ENCODE data around the gene MPZL2.
A peak's percentile ranks its signal among the peaks of the same experiment; 100 is the strongest.

Gene MPZL2

DNA sequence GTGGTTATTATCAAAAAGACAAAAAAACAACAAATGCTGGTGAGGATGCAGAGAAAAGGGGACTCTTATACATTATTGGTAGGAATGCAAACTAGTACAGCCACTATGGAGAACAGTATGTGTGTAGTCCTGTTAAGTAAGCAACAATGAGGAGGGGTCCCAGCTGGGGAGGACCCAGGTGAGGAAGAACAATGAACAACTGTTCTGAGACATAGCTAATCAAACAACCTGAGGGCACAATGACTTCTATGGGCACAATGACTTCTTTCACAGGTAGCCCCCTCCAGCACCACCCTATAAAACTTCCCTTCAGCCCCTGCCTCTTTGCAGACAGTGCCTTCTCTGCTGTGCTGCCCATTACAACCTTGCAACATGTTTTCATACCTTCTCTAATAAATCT, 44.9 kb downstream of the MPZL2 start:
- DNase-seq (ENCODE audit: low spot score): no peak

DNA sequence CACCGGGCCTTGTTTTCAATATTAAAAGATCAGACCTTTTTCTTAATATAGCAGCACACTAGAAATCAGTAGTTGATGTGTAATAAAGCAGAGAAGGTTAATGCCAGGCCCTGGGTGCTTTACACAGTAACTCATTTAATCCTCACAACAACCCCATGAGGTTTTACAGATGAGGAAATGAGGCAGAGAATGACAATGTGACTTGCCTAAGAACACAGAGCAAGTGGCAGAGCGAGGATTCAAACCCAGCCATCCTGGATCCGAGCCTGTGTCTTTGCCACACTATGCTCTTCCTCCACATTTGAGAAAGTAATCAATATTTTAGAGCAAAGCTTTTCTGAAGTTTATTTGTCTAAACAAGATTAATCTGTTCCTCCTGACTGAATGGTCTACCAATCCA, 46.5 kb downstream of the MPZL2 start:
- DNase-seq (ENCODE audit: low spot score): no peak

DNA sequence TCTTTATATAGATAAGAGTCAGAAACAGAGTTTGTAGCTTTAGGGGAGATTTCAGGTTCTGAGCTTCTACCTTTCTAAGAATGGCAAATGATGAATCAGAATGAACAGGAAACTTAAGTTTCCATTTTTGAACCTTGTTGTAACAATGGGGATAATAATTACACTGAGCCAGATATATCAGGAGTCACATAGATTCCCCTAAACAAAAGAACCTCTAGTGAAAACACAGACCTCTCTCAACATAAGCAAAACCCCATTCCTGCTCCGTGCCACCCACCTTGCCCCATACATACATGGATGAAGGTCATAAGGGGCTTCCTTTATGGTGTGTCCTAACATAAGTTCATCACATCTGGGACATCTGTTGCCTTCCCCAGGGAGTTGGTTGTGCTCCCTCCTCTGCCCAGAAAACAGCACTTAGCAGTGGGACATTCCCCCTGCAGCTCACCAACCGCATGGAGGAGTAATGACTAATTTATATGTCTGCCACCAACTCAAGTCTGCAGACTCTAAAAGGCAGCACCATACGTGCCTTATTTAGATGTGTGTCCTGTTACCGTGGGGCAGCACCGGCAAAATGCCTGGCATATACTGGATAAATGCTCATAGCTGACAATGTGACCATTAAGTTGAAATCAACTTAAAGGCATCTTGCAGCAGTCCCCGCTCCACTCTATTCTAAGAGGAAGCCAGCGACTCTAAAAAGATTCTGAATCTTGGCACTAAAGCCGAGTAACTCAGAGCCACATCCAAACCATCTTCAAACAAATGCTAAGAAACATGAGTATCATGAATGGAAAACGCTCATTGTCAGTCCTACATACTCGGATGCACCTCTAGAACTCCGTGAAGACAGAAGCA, 47.2 kb downstream of the MPZL2 start:
- DNase-seq (ENCODE audit: low spot score): no peak

DNA sequence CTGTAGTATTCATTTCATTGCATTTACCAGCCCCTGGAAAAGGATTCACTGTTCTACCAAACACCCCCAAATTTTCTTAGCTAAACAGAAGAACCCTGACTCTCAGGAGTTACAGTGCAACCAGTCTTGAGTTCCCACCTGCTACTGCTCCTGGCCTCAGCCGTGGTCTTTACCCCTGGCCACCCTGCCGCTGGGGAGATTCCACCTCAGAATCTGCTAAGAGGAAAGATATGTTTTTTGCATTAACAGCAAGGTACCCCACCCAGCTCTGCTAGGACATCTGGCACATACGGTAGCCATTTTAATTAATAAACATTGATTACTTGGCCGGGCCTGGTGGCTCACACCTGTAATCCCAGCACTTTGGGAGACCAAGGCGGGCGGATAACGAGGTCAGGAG, 48.3 kb downstream of the MPZL2 start:
- DNase-seq (ENCODE audit: low spot score): no peak

DNA sequence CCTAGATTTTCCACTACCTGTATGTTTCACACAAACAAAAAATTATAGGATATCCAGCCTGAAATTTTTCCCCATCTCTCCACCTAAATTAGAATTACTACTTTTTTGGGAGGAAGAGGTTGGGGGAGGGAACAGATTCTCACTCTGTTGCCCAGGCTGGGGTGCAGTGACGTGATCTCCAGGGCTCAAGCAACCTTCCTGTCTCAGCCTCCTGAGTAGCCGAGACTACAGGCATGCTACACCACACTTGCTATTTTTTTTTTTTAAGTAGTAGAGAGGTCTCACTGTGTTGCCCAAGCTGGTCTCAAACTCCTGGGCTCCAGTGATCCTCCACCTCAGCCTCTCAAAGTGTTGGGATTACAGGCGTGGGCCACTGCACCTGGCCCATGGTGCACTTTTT, 48.8 kb downstream of the MPZL2 start:
- no peak for DNase-seq (ENCODE audit: low spot score)

DNA sequence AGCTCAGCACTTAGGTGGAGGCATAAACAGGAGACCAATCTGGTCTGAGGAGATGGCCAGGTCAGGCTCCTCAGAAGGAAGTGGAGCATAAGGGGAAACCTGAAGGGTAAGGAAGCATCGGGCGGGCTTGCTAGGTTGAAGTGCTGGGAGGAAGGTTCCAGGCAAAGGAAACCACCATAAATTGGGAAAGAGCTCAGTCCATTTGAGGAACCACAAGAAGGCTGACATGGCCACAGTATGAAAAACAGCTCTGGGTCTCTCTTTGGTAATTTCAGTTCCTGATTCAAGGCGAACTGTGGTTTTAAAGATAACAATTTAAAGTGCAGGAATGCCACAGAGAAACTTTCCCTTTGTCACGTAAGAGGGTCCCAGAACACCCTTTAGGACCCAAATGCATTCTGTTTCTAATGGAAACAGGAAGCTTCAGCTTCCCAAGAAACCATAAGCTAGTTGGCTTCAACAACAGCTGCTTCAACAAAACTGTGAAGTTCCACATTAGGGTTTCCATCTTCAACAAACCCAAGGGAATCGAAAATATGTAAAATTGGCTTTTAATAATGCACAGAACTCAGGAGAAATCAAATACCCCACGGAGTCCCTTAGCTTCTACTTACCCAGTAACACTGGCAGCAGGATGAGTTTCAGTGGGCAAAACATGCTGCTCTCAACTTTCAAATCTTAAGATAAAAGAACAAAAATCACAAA, 49.7 kb downstream of the MPZL2 start:
- no peak for DNase-seq (ENCODE audit: low spot score)

DNA sequence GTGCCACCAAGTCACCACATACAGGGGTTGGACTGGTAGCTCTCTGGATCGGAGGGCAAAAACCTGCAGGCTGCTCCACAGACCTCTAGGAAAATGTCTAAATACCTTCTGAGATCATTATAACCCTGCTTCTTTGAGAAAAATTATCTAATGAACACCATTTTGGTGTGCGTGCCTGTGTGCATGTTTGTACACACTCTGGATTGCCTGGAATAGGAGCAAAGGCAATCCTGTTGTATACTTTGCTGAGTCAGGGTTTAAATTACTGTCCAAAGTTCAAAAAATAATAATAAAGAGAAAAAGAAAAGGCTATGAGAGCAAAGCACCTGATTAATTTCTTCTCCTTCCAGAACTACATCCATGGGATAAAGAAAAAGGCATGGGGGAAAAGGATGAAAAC, 50.3 kb downstream of the MPZL2 start:
- DNase-seq (ENCODE audit: low spot score): no peak

DNA sequence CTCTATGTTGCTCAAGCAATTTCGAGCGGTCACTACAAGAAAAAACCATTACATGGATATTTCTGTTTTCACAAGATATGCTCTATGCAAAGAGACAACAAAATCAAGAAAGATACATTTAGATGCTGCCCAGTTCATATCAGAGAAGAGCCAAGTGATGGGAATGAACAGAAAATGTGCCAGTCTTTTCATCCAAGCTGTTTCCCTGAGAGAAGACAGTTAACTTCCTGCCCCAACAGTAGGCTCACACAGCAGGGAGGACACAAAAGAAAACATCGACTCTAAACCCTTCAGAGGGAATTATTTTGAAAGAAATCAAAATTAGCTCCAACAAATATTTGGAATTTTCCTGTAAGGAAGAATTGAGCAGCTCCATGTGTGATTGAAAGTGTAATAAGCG, 50.9 kb downstream of the MPZL2 start:
- no peak for DNase-seq (ENCODE audit: low spot score)

DNA sequence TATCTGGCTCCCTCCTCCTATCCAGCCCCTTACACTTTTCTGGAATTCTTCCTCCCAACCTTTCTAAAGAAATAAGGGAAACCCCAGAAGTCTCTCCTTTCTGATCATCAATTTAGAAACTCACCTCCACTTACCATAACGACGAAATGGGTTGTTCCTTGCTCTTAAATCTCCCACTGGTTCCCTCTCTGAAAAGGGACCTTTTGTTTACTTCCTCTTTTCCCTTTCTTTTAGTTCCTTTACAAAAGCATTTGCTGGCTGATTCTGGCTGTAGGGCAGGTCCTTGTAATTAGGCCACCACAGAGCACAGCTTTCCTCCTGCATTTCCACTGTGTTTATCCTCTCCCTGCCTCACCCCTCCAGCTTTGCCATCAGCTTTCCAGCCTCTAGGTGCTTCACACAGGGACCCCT, 51.3 kb downstream of the MPZL2 start:
- DNase-seq (ENCODE audit: low spot score): no peak

DNA sequence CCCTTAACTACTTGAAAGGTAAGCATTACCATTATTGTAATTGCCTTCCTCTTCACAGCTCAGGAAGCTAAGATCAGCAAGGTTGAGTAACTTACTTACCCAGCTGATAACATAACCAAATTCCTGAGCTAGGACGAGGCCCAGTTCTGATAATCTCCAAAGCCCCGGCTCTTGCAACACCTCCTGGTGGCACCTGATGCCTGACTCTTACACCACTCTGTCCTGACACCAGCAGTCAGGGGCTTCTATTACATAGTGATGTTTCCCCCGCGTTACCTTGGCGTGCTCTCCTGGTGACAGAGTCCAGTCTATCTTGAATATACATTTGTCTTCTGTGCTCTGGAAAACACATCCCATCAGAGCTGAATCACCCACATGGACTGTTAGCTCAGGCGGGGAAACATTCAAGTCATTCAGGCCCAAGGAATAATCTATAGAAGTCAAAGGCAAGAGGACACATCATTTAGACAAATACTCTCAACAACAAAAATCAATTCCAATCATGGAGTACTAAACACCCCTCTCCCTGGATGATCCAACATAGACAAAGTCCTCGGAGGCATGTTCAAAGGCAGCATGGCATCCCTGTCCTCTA, 51.9 kb downstream of the MPZL2 start:
- no peak for DNase-seq (ENCODE audit: low spot score)

DNA sequence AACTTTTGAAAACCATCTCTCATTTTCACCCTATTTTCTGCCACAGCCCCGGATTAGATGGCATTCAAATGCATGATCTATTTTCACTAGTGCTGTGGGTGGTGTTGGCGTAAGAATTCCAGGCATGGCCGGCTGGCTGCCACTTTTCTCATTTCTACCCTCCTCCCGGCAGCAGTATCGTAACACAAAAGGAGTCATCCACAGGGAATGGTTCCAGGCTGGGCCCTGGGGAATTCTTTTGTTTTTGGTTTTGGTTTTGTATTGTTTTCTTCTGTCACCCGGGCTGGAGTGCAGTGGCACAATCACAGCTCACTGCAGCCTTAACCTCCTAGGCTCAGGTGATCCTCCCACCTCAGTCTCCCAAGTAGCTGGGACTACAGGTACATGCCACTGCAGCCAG, 53.1 kb downstream of the MPZL2 start:
- DNase-seq (ENCODE audit: low spot score): peak; percentile 82

DNA sequence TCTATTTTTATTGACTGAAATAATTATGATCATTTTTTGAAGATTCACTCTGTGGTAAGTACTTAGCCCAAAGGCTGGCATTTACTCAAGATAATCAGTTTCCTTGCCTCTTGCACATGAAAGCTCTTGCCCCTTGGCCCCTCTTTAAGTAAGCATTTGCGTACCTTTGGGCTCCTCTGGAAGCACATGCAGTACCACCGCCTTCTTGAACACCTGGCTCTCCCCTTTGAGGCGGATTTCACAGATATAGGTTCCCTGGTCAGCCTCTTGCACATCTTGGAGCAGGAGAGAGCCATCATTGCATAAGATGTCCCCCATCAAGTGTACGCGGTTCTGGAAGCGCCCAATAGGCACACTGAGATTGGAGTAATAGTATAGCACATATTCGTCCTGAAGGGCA, 53.8 kb downstream of the MPZL2 start:
- DNase-seq (ENCODE audit: low spot score): no peak

DNA sequence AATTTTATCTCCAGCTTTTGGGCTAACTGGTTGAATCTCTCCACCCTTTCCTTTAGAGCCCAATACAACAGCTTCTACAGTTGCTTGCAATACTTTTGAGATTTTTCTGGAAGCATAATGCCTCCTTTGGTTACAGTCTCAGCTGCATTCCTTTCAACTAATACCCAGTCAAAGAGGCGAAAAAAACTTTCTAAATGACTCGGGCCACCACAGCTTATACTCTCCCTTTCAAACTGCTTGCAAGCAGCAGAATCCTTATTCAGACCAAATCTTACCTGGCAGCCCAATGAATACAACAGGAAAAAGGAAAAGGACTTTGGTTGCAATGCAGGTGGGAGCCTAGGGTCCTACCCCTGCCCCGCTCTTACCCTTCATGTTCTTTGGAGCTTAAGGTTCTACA, 55.1 kb downstream of the MPZL2 start:
- DNase-seq (ENCODE audit: low spot score): no peak

DNA sequence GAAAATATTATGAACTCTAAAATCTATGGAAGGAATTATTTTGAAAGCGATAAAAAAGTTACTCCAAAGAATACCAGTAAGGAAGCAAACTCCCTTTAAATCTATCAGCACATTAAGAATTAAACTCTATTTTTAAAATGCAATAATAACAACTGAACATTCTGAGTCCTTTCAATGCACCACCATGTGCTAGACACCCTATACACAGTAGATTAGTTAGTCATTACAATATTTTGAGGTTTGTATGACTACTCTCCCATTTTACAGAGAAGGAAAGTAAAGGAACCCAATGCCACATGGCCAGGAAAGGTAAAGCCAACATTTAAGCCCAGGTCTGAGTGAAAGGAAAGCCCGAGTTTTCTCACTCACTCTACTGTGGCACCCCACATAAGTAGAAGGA, 57.0 kb downstream of the MPZL2 start:
- DNase-seq (ENCODE audit: low spot score): no peak

DNA sequence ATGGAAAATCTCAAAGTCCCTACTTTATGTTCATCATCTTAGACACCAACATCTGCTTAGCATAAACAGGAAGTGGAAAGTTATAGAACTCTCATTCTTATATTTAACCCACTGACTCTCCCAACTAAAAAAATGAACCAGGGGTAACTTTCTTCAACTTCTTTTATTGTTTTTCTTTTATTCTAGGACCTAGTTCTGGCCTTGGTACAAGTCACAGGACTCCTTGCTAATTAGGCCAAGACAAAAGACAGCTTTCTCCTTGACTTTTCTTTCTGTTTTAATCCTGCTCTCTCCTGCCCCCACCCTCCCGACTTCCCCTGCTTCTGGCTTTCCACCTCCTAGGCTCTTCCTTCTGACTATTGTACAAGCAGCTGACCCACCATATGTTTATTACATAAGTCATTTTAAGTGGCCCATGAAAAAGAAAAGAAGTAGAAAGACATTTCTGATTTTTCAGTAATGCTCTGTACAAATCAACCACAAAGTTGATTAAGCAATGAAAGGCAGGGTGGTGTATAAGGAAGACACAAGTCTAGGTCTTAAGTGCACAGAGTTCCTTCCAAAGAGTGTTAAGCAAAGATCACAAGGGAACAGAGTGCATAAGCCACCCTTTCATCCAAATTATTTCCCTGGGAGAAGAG, 57.6 kb downstream of the MPZL2 start:
- DNase-seq (ENCODE audit: low spot score): no peak

DNA sequence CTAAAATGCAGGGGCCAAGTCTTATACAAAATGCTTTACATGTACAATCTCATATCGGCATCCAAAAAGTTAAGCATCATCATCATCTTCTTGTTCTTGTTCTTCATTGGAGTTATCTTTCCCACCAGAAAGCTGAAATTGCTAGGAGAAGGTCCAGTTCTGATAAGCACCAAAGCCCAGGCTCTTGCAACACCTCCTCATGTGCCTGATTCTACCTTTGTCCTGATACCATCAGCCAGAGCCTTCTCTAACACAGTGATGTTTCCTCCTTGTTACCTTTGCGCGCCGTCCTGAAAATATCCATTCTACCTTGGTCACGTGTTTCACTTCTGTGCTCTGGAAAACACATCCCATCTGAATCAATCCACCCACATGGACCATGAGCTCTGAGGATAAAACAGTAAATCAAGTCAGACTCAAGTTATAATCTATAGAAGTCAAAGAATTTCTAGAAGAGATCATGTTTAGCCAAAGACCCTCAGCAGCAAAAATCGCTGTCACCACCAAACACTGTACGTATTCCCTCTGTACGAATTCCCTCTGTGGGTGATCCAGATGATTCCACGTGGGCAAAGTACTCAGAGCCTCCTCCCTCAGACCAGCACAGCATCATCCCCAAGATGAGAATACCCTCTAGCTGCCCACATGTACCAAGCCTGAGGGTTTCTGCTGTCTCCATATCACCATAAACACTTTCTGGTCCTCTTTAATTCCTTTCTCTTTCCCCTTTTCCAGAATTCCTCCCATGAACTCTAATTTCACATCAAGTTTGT, 58.3 kb downstream of the MPZL2 start:
- DNase-seq (ENCODE audit: low spot score): no peak
